SK-N-SH (cell line): Measurements from ENCODE around the gene ZNF222. TPM values are rescaled to one million over a fixed set of nuclear protein-coding genes. Genes with fewer than 3 reads are reported as not detected.

Source experiments
- CTCF ChIA-PET: fragments of 300-600, 350-600 bp; formaldehyde crosslinking; extraction: SDS; loops from one replicate; lab custom pipeline; 2021; lab: Yijun Ruan, JAX
- POLR2A ChIA-PET: fragments of 350-600 bp; sonication (Branson Sonifier 250); formaldehyde crosslinking; extraction: SDS; loops from one replicate; lab custom pipeline; 2020; ENCODE audit warnings: antibody characterized with exemption, inconsistent platforms; lab: Yijun Ruan, JAX
- DNase-seq: peaks from one replicate; pipeline ENCODE4 v3.0.0; 2012
- H2AFZ ChIP-seq: fragments of 200-600 bp; sonication (generic); 2 replicates; pipeline ENCODE4 v1.8.1; 2016; ENCODE audit warnings: antibody characterized with exemption, mild to moderate bottlenecking, low read depth
- H3F3A ChIP-seq: fragments of 200-600 bp; sonication (generic); replicated peaks from 2 replicates; pipeline ENCODE3; 2016; ENCODE audit warnings: antibody characterized with exemption, mild to moderate bottlenecking; ENCODE audit not compliant: insufficient read depth
- H3K27ac ChIP-seq, 2 experiments: fragments of 200-500 bp in 1 of 2; fragments of 200-600 bp in 1 of 2; sonication (Bioruptor generic) in 1 of 2; sonication (generic), shearing (Covaris generic) in 1 of 2; 2 replicates each; pipeline versions ENCODE4 v1.5.1 to v1.6.1; 2014 to 2016; ENCODE audit warnings: low read depth in 2 of 2, inconsistent platforms in 1 of 2, low read length in 1 of 2, mild to moderate bottlenecking in 1 of 2, mixed read lengths in 1 of 2
- H3K27me3 ChIP-seq: fragments of 200-600 bp; sonication (generic), shearing (Covaris generic); 2 replicates; pipeline ENCODE4 v1.6.1; 2016; ENCODE audit warnings: mixed run types; ENCODE audit not compliant: insufficient read depth
- H3K36me3 ChIP-seq, 2 experiments: fragments of 200-500 bp in 1 of 2; fragments of 200-600 bp in 1 of 2; sonication (Bioruptor generic) in 1 of 2; sonication (generic) in 1 of 2; replicated peaks in 1 of 2; 2 replicates each; pipeline versions ENCODE3 to v1.5.1; 2014 to 2016; ENCODE audit warnings: low read length in 1 of 2, mild to moderate bottlenecking in 1 of 2; ENCODE audit not compliant: insufficient read depth in 2 of 2, control insufficient read depth in 1 of 2
- H3K4me1 ChIP-seq, 2 experiments: fragments of 200-500 bp in 1 of 2; fragments of 200-600 bp in 1 of 2; sonication (Bioruptor generic) in 1 of 2; sonication (generic), shearing (Covaris generic) in 1 of 2; 2 replicates each; pipeline versions ENCODE4 v1.5.1 to v1.6.1; 2014 to 2016; ENCODE audit warnings: low read depth in 1 of 2, low read length in 1 of 2, mixed run types in 1 of 2; ENCODE audit not compliant: insufficient read depth in 2 of 2, control insufficient read depth in 1 of 2
- H3K4me2 ChIP-seq: fragments of 200-600 bp; sonication (generic), shearing (Covaris generic); 2 replicates; pipeline ENCODE4 v1.6.1; 2017; ENCODE audit warnings: mixed run types
- H3K4me3 ChIP-seq, 2 experiments: fragments of 200-500 bp in 1 of 2; fragments of 200-600 bp in 1 of 2; sonication (Bioruptor generic) in 1 of 2; sonication (generic), shearing (Covaris generic) in 1 of 2; 2 replicates each; pipeline versions ENCODE4 v1.5.1 to v1.8.1; 2014 to 2016; ENCODE audit warnings: low read depth in 2 of 2, inconsistent platforms in 1 of 2, low read length in 1 of 2, mild to moderate bottlenecking in 1 of 2, mixed read lengths in 1 of 2, moderate library complexity in 1 of 2
- H3K79me2 ChIP-seq: fragments of 200-600 bp; sonication (generic); 2 replicates; pipeline ENCODE4 v1.8.1; 2017; ENCODE audit warnings: mild to moderate bottlenecking; ENCODE audit not compliant: insufficient read depth
- H3K9ac ChIP-seq: fragments of 200-600 bp; sonication (generic); 2 replicates; pipeline ENCODE4 v1.6.1; 2017; ENCODE audit warnings: mixed run types
- H3K9me2 ChIP-seq: fragments of 200-600 bp; sonication (generic); 2 replicates; pipeline ENCODE4 v1.6.1; 2017; ENCODE audit warnings: mixed run types
- H3K9me3 ChIP-seq: fragments of 200-600 bp; sonication (generic); 2 replicates; pipeline ENCODE4 v1.6.1; 2017; ENCODE audit warnings: mixed run types, mild to moderate bottlenecking, moderate library complexity
- H4K20me1 ChIP-seq: fragments of 200-600 bp; sonication (generic); 2 replicates; pipeline ENCODE4 v1.6.1; 2017; ENCODE audit warnings: mild to moderate bottlenecking, mixed run types; ENCODE audit not compliant: insufficient read depth
- CHD2 ChIP-seq: fragments of 150-350 bp; IDR thresholded peaks from 2 replicates; pipeline ENCODE4 v1.6.1; 2018; ENCODE audit warnings: low read length; ENCODE audit not compliant: partially characterized antibody
- ELF1 ChIP-seq: IDR thresholded peaks from 2 replicates; pipeline ENCODE4 v1.4.0; 2012
- EZH2phosphoT487 ChIP-seq: fragments of 200-600 bp; sonication (generic); IDR thresholded peaks from 2 replicates; pipeline ENCODE4 v1.6.1; 2017; ENCODE audit warnings: low read depth, mixed run types, mild to moderate bottlenecking, antibody characterized with exemption, moderate library complexity, borderline replicate concordance
- FOSL2 ChIP-seq: IDR thresholded peaks from 2 replicates; pipeline ENCODE4 v1.4.0; 2012; ENCODE audit warnings: low read depth, mild to moderate bottlenecking, moderate library complexity, borderline replicate concordance
- FOXJ3 ChIP-seq: sonication (generic); formaldehyde crosslinking; IDR thresholded peaks from 2 replicates; pipeline ENCODE4 v1.5.1; 2020; ENCODE audit warnings: mild to moderate bottlenecking, missing genetic modification reagents
- FOXM1 ChIP-seq: IDR thresholded peaks from 2 replicates; pipeline ENCODE4 v1.4.0; 2012; ENCODE audit warnings: low read depth, mild to moderate bottlenecking
- GABPA ChIP-seq: IDR thresholded peaks from 2 replicates; pipeline ENCODE4 v1.4.0; 2012; ENCODE audit warnings: low read depth, mild to moderate bottlenecking
- GATA2 ChIP-seq: sonication (generic); formaldehyde crosslinking; IDR thresholded peaks from 2 replicates; pipeline ENCODE4 v1.5.0; 2020; ENCODE audit warnings: mild to moderate bottlenecking, missing genetic modification reagents
- JUND ChIP-seq: IDR thresholded peaks from 2 replicates; pipeline ENCODE4 v1.4.0; 2012
- MAX ChIP-seq: IDR thresholded peaks from 2 replicates; pipeline ENCODE4 v1.4.0; 2012; ENCODE audit warnings: low read depth
- MXI1 ChIP-seq: IDR thresholded peaks from 2 replicates; pipeline ENCODE4 v1.6.1; 2012; ENCODE audit warnings: mild to moderate bottlenecking, low read depth, low read length, improper control_type of control experiment
- NFIC ChIP-seq: IDR thresholded peaks from 2 replicates; pipeline ENCODE4 v1.4.0; 2012; ENCODE audit warnings: borderline replicate concordance
- NRF1 ChIP-seq: IDR thresholded peaks from 2 replicates; pipeline ENCODE4 v1.6.1; 2012; ENCODE audit warnings: low read depth, mild to moderate bottlenecking, low read length
- POLR2AphosphoS5 ChIP-seq: IDR thresholded peaks from 2 replicates; pipeline ENCODE4 v1.6.1; 2012; ENCODE audit warnings: low read depth, low read length
- RAD21 ChIP-seq: IDR thresholded peaks from 2 replicates; pipeline ENCODE4 v1.6.1; 2012; ENCODE audit warnings: mild to moderate bottlenecking, low read length
- RFX5 ChIP-seq: IDR thresholded peaks from 2 replicates; pipeline ENCODE4 v1.6.1; 2012; ENCODE audit warnings: mild to moderate bottlenecking, improper control_type of control experiment, low read length
- RXRA ChIP-seq: IDR thresholded peaks from 2 replicates; pipeline ENCODE4 v1.4.0; 2012; ENCODE audit warnings: low read depth, mild to moderate bottlenecking, borderline replicate concordance
- TCF12 ChIP-seq: IDR thresholded peaks from 2 replicates; pipeline ENCODE4 v1.4.0; 2012
- TEAD4 ChIP-seq: IDR thresholded peaks from 2 replicates; pipeline ENCODE4 v1.4.0; 2012; ENCODE audit warnings: mild to moderate bottlenecking, borderline replicate concordance; ENCODE audit not compliant: insufficient read depth
- USF1 ChIP-seq: IDR thresholded peaks from 2 replicates; pipeline ENCODE4 v1.4.0; 2012; ENCODE audit warnings: low read depth, borderline replicate concordance
- YY1 ChIP-seq: IDR thresholded peaks from 2 replicates; pipeline ENCODE4 v1.4.0; 2012; ENCODE audit warnings: low read depth, mild to moderate bottlenecking
- WGBS: methylation state at CpG from one replicate; pipeline ENCODE4 v1.1.6; 2017; ENCODE audit warnings: low lambda C conversion rate; 5-methylcytosine and 5-hydroxymethylcytosine counted together
- polyA plus RNA-seq, 3 experiments: library from polyadenylated mRNA; depleted of rRNA; stranded (reverse); fragments of >200 nt; gene quantifications; 2 replicates each; pipeline ENCODE4 v1.2.3, GENCODE V29; 2012
- TF ChIP-seq, protein P1 (sequence below): fragments of 150-350 bp; IDR thresholded peaks from 2 replicates; pipeline ENCODE4 v1.6.1; 2016; ENCODE audit warnings: mild to moderate bottlenecking, low read depth, low read length
- TF ChIP-seq, protein P2 (sequence below): fragments of 150-350 bp; IDR thresholded peaks from 2 replicates; pipeline ENCODE4 v1.6.1; 2017; ENCODE audit warnings: antibody characterized with exemption, low read length, low read depth, borderline replicate concordance

ZNF222 gene
- polyA plus RNA-seq, 1 of the 3 experiments (the other 2 are of a cell fraction): 3.7 TPM

- no peak for TF ChIP-seq GABPA
- TF ChIP-seq NRF1: no peak
- TF ChIP-seq MXI1: no peak
- TF ChIP-seq JUND: no peak
- TF ChIP-seq YY1: no peak
- TF ChIP-seq, all 33 proteins: peak for 0
These were observed 17.7 kb upstream of the ZNF222 start (continued) for GRCh38 chr19:44007473-44007872.

- ChIA-PET CTCF (no interaction called here), POLR2A (no interaction called here)
- 84% methylated on average over 5 of the region's 5 CpGs for WGBS
- TF ChIP-seq MXI1 (no peak), ELF1 (no peak), TCF12 (no peak), CHD2 (no peak), EZH2phosphoT487 (no peak), FOXM1 (no peak), NFIC (no peak), FOSL2 (no peak), TEAD4 (no peak), JUND (no peak), POLR2AphosphoS5 (no peak), RAD21 (no peak), GATA2 (CRISPR knock-in tag) (no peak), GABPA (no peak), RXRA (no peak)
- TF ChIP-seq, protein P1, sequence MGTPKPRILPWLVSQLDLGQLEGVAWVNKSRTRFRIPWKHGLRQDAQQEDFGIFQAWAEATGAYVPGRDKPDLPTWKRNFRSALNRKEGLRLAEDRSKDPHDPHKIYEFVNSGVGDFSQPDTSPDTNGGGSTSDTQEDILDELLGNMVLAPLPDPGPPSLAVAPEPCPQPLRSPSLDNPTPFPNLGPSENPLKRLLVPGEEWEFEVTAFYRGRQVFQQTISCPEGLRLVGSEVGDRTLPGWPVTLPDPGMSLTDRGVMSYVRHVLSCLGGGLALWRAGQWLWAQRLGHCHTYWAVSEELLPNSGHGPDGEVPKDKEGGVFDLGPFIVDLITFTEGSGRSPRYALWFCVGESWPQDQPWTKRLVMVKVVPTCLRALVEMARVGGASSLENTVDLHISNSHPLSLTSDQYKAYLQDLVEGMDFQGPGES: no peak
- Histone ChIP-seq H3K4me3 (no peak overlapping the region; a peak in 1 of 4 replicates), H3K9me3 (no peaks in the 10 kb centered on the region), H3K4me2 (no peak overlapping the region), H3K27me3 (no peaks in the 10 kb centered on the region), H3K36me3 (peaks cover 54 to 62% of the 10 kb centered on the region in 2 experiments), H2AFZ (no peak overlapping the region), H3K9ac (no peak overlapping the region), H3K4me1 (no peaks in the 10 kb centered on the region), H3K27ac (no peak overlapping the region), H3K79me2 (peaks cover 9% of the 10 kb centered on the region; the same call in 1 of the 2 replicates), H4K20me1 (no peaks in the 10 kb centered on the region), H3F3A (no peaks in the 10 kb centered on the region), H3K9me2 (no peaks in the 10 kb centered on the region)
- DNase-seq: no peak
These were observed 14.7 kb upstream of the ZNF222 start for GRCh38 chr19:44010468-44010867.

DNA sequence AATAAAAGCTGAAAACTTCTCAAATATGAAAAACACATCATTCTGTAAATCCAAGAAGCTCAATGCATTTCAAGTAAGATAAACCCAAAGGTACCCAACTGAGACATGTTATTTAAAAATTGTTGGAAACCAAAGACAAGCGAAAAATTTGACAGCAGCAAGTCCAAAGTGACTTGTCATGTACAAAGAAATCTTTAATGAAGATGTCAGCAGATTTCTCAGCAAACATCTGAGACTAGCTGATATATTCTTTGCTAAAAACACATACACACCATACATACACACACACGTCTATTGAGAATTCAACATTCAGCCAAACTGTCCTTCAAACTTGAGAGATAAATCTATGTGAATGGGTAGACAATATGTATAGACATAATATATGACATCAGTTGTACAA lies 5.7 kb upstream of the ZNF222 start:
- TF ChIP-seq FOXJ3 (CRISPR knock-in tag) (no peak), MAX (no peak), GATA2 (CRISPR knock-in tag) (no peak), RXRA (no peak), RFX5 (no peak), CHD2 (no peak), USF1 (no peak), FOSL2 (no peak)
- TF ChIP-seq, protein P2, sequence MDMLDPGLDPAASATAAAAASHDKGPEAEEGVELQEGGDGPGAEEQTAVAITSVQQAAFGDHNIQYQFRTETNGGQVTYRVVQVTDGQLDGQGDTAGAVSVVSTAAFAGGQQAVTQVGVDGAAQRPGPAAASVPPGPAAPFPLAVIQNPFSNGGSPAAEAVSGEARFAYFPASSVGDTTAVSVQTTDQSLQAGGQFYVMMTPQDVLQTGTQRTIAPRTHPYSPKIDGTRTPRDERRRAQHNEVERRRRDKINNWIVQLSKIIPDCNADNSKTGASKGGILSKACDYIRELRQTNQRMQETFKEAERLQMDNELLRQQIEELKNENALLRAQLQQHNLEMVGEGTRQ: no peak
- TF ChIP-seq, all 33 proteins: peak for 0
- H3K79me2 ChIP-seq: no peaks in the 10 kb centered on the region
- H2AFZ ChIP-seq: no peak overlapping the region
- H3K4me3 ChIP-seq: no peak overlapping the region
- H3K9me3 ChIP-seq: no peaks in the 10 kb centered on the region
- CTCF ChIA-PET: interaction anchor here (1.0 kb wide), 2 partner anchors 16 to 180 kb away, joined by 3 read pairs; no protein-coding TSS in a partner anchor
- H3K9me2 ChIP-seq: no peaks in the 10 kb centered on the region
- H3K9ac ChIP-seq: no peak overlapping the region
- no peaks in the 10 kb centered on the region for H3K4me1 ChIP-seq
- no peak overlapping the region for H3K27ac ChIP-seq
- 6% methylated on average over 2 of the region's 2 CpGs for WGBS
- no peaks in the 10 kb centered on the region for H4K20me1 ChIP-seq
- no peaks in the 10 kb centered on the region for H3F3A ChIP-seq
- no peak overlapping the region for H3K4me2 ChIP-seq
- no peaks in the 10 kb centered on the region for H3K36me3 ChIP-seq
- no peaks in the 10 kb centered on the region for H3K27me3 ChIP-seq
- POLR2A ChIA-PET: no interaction called here
- no peak for DNase-seq
